HG02642 (cell line): Measurements from ENCODE around the gene GLYATL1B.
"Not testable (repeated sequence)": the region's sequence is repeated elsewhere in the genome, so short reads cannot be mapped to it uniquely, and the experiment has no call there.

Source experiments
- ATAC-seq: cut with Tn5 transposase; IDR thresholded peaks from one replicate; pipeline ENCODE4 v1.9.1; 2021; ENCODE audit warnings: mild to moderate bottlenecking; ENCODE audit not compliant: unreplicated experiment, poor library complexity

GLYATL1B gene

GRCh38 chr11:59086007-59086406 lies at the start of gene GLYATL1B:
TSS of gene GLYATL1B (plus strand) at chr11:59086307. CDS start at chr11:59086307, 0 bp downstream.
- ATAC-seq = not testable (repeated sequence)

- not testable (repeated sequence) for ATAC-seq
Observed at GRCh38 chr11:59036542-59036941, 49.6 kb upstream of the GLYATL1B start.

GRCh38 chr11:59037434-59037833 lies 48.7 kb upstream of the GLYATL1B start:
- not testable (repeated sequence) for ATAC-seq

GRCh38 chr11:59040607-59041006 lies 45.5 kb upstream of the GLYATL1B start:
- ATAC-seq = no peak

GRCh38 chr11:59051383-59051782 lies 34.7 kb upstream of the GLYATL1B start:
- peak; percentile 78 for ATAC-seq

- ATAC-seq = not testable (repeated sequence)
Observed at GRCh38 chr11:59052355-59052754, 33.8 kb upstream of the GLYATL1B start.

- peak; percentile 61 for ATAC-seq
Observed at GRCh38 chr11:59053387-59053786, 32.7 kb upstream of the GLYATL1B start.

- ATAC-seq = peak; percentile 95
Observed at GRCh38 chr11:59058120-59059033, 27.7 kb upstream of the GLYATL1B start.

- ATAC-seq = not testable (repeated sequence)
Observed at GRCh38 chr11:59060096-59060495, 26.0 kb upstream of the GLYATL1B start.

GRCh38 chr11:59062602-59063529 lies 23.2 kb upstream of the GLYATL1B start:
- no peak for ATAC-seq

- peak; percentile 59 for ATAC-seq
Observed at GRCh38 chr11:59063996-59064727, 21.9 kb upstream of the GLYATL1B start.

- no peak for ATAC-seq
Observed at GRCh38 chr11:59069087-59069486, 17.0 kb upstream of the GLYATL1B start.

GRCh38 chr11:59076876-59077571 lies 9.1 kb upstream of the GLYATL1B start:
- peak; percentile 93 for ATAC-seq

- ATAC-seq = no peak
Observed at GRCh38 chr11:59078435-59078834, 7.7 kb upstream of the GLYATL1B start.

- ATAC-seq = no peak
Observed at GRCh38 chr11:59079086-59079485, 7.0 kb upstream of the GLYATL1B start.

- ATAC-seq = not testable (repeated sequence)
Observed at GRCh38 chr11:59080421-59080820, 5.7 kb upstream of the GLYATL1B start.

GRCh38 chr11:59081430-59082020 lies 4.6 kb upstream of the GLYATL1B start:
- not testable (repeated sequence) for ATAC-seq

GRCh38 chr11:59088162-59088561 lies 2.1 kb downstream of the GLYATL1B start:
- no peak for ATAC-seq

GRCh38 chr11:59093576-59093975 lies 7.5 kb downstream of the GLYATL1B start:
- ATAC-seq = not testable (repeated sequence)
